Ovary (tissue), 3 donors: ENCODE measurements around the gene ZMIZ1.

Experiments used
- EP300 ChIP-seq: sonication (generic); formaldehyde crosslinking; IDR thresholded peaks from one replicate; pipeline ENCODE4 v1.6.1; 2017; ENCODE audit warnings: antibody characterized with exemption
- POLR2A ChIP-seq: fragments of 450-650 bp; IDR thresholded peaks from one replicate; pipeline ENCODE4 v1.6.1; 2017; ENCODE audit warnings: antibody characterized with exemption, mild to moderate bottlenecking, moderate library complexity
- TF ChIP-seq, protein P1 (sequence below), 3 donors: fragments of 450-650 bp in 2 of 3; fragments of 200-600 bp in 1 of 3; IDR thresholded peaks; one replicate each; pipeline versions ENCODE4 v1.5.1 to v1.8.0; 2016 to 2022; ENCODE audit warnings: antibody characterized with exemption in 3 of 3, mild to moderate bottlenecking in 1 of 3
- donor health status: DM: no; HTN: no; CAD: no.

- TF ChIP-seq, protein P1, sequence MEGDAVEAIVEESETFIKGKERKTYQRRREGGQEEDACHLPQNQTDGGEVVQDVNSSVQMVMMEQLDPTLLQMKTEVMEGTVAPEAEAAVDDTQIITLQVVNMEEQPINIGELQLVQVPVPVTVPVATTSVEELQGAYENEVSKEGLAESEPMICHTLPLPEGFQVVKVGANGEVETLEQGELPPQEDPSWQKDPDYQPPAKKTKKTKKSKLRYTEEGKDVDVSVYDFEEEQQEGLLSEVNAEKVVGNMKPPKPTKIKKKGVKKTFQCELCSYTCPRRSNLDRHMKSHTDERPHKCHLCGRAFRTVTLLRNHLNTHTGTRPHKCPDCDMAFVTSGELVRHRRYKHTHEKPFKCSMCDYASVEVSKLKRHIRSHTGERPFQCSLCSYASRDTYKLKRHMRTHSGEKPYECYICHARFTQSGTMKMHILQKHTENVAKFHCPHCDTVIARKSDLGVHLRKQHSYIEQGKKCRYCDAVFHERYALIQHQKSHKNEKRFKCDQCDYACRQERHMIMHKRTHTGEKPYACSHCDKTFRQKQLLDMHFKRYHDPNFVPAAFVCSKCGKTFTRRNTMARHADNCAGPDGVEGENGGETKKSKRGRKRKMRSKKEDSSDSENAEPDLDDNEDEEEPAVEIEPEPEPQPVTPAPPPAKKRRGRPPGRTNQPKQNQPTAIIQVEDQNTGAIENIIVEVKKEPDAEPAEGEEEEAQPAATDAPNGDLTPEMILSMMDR (IDR thresholded peaks at IDR 0.05) = no peak
- TF ChIP-seq EP300 (no peak), POLR2A (no peak)
Measured at GRCh38 chr10:79105818-79106217, 37.1 kb downstream of the ZMIZ1 start.
